Measurements from ENCODE around the gene BET1.

Gene BET1

DNA sequence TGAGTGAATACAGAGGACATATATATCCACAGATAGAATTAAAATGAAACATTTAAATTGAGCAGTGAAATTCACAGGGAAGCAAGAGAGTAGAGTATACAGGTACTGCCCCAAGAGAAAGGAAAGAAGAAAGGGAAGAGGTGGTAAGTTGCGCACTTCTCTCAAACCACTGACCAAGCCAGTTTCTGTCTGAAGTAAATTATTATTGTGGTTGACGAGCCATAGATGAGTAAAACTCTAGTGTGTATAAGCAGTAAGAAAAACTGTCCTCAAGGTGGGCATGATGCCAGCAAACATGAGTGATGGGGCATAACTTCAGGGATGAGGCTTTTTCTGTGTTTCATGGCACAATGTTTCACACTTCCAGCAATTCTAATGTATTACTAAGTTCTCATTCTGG is 4.4 kb upstream of the BET1 start:
- no peak for DNase-seq (ENCODE audit: low spot score)
- no peaks in the 10 kb centered on the region for H3K9me3 ChIP-seq (ENCODE audit: severe bottlenecking)
- H3K4me3 ChIP-seq (ENCODE audit: severe bottlenecking): no peak overlapping the region
- no peaks in the 10 kb centered on the region for H3K27me3 ChIP-seq (ENCODE audit: insufficient read depth, poor library complexity, severe bottlenecking)
- TF ChIP-seq CTCF (IDR thresholded peaks at IDR 0.05; ENCODE audit: poor library complexity, severe bottlenecking): no peak
- H3K36me3 ChIP-seq (ENCODE audit: low read depth): no peaks in the 10 kb centered on the region
- no peak for ATAC-seq (ENCODE audit: low read depth)
- H3K4me1 ChIP-seq (ENCODE audit: insufficient read depth, poor library complexity, severe bottlenecking): no peaks in the 10 kb centered on the region
- H3K27ac ChIP-seq (ENCODE audit: poor library complexity, severe bottlenecking): no peak overlapping the region

GRCh38 chr7:94005753-94006152 is 1.6 kb upstream of the BET1 start:
- Histone ChIP-seq H3K4me1 (ENCODE audit: insufficient read depth, poor library complexity, severe bottlenecking) (peaks cover 8% of the 10 kb centered on the region), H3K27ac (ENCODE audit: poor library complexity, severe bottlenecking) (no peak overlapping the region), H3K4me3 (ENCODE audit: severe bottlenecking) (no peak overlapping the region), H3K36me3 (ENCODE audit: low read depth) (peaks cover 6% of the 10 kb centered on the region; the same call in 1 of the 2 replicates), H3K27me3 (ENCODE audit: insufficient read depth, poor library complexity, severe bottlenecking) (no peaks in the 10 kb centered on the region), H3K9me3 (ENCODE audit: severe bottlenecking) (no peaks in the 10 kb centered on the region)
- no peak for ATAC-seq (ENCODE audit: low read depth)
- no peak for TF ChIP-seq CTCF (IDR thresholded peaks at IDR 0.05; ENCODE audit: poor library complexity, severe bottlenecking)
- DNase-seq (ENCODE audit: low spot score): no peak

GRCh38 chr7:94003446-94004023 is 620 bp downstream of the BET1 start:
- peaks cover 8% of the 10 kb centered on the region for H3K4me1 ChIP-seq (ENCODE audit: insufficient read depth, poor library complexity, severe bottlenecking)
- DNase-seq (ENCODE audit: low spot score) (no peak), ATAC-seq (ENCODE audit: low read depth) (peak; percentile 55)
- H3K36me3 ChIP-seq (ENCODE audit: low read depth): peaks cover 16% of the 10 kb centered on the region
- H3K27me3 ChIP-seq (ENCODE audit: insufficient read depth, poor library complexity, severe bottlenecking): no peaks in the 10 kb centered on the region
- H3K4me3 ChIP-seq (ENCODE audit: severe bottlenecking): peak overlapping the region; percentile 93
- H3K27ac ChIP-seq (ENCODE audit: poor library complexity, severe bottlenecking): peak overlapping the region; percentile 24
- H3K9me3 ChIP-seq (ENCODE audit: severe bottlenecking): no peaks in the 10 kb centered on the region
- TF ChIP-seq CTCF (IDR thresholded peaks at IDR 0.05; ENCODE audit: poor library complexity, severe bottlenecking): no peak

DNA sequence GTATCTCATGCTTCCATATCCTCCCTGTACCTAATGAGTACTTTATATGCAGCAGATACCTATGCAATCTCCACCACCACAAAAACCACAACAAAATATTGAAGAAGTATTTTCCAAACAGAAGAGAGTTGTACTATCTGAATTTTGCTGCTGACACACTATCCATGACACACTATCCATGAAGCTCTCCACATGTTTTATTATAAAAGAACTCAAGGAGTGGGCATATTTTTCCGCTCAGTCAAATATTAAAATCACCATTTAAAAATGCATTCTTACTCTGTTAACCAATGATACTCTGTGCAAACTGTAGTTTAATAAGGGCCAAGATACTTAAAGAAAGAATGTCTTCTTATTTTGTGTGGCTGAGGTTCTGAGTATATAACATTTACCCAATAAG is 2.8 kb downstream of the BET1 start:
- Histone ChIP-seq H3K4me3 (ENCODE audit: severe bottlenecking) (no peak overlapping the region), H3K27me3 (ENCODE audit: insufficient read depth, poor library complexity, severe bottlenecking) (no peaks in the 10 kb centered on the region), H3K36me3 (ENCODE audit: low read depth) (peaks cover 36% of the 10 kb centered on the region), H3K9me3 (ENCODE audit: severe bottlenecking) (no peaks in the 10 kb centered on the region), H3K4me1 (ENCODE audit: insufficient read depth, poor library complexity, severe bottlenecking) (peaks cover 8% of the 10 kb centered on the region), H3K27ac (ENCODE audit: poor library complexity, severe bottlenecking) (no peak overlapping the region)
- no peak for TF ChIP-seq CTCF (IDR thresholded peaks at IDR 0.05; ENCODE audit: poor library complexity, severe bottlenecking)
- ATAC-seq (ENCODE audit: low read depth) (no peak), DNase-seq (ENCODE audit: low spot score) (no peak)

DNA sequence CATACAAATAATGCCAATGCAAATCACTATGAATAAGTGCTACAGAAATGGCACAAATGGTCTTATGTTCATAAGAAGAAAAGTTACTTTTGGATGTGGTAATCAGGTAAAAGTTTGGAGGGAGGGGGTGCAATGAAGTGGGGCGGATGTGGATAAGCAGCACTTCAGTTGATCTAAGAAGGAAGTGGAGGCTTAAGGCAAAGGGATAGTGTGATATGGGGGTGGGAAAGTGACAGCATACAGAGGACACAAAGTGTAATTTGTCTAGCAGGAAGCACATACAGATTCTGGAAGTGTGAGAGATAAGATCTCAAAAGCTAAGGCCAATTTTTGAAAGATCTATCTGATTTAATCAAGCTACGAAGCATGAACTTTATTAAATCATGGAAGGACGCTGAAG is 6.3 kb downstream of the BET1 start:
- peaks cover 65% of the 10 kb centered on the region for H3K36me3 ChIP-seq (ENCODE audit: low read depth)
- H3K9me3 ChIP-seq (ENCODE audit: severe bottlenecking): no peaks in the 10 kb centered on the region
- H3K4me1 ChIP-seq (ENCODE audit: insufficient read depth, poor library complexity, severe bottlenecking): peaks cover 4% of the 10 kb centered on the region
- no peak overlapping the region for H3K4me3 ChIP-seq (ENCODE audit: severe bottlenecking)
- TF ChIP-seq CTCF (IDR thresholded peaks at IDR 0.05; ENCODE audit: poor library complexity, severe bottlenecking): no peak
- no peaks in the 10 kb centered on the region for H3K27me3 ChIP-seq (ENCODE audit: insufficient read depth, poor library complexity, severe bottlenecking)
- H3K27ac ChIP-seq (ENCODE audit: poor library complexity, severe bottlenecking): no peak overlapping the region
- DNase-seq (ENCODE audit: low spot score) (no peak), ATAC-seq (ENCODE audit: low read depth) (no peak)
